Activated T-helper 1 cell treated with anti-CD3 and anti-CD28 coated beads, Interleukin-12 subunit alpha, Interleukin-12 subunit beta, Interleukin-2, Interleukin-4 antibody, amounts not matched to agents 30 ng/mL and 10 ng/mL and 1 ng/mL, durations not matched to agents 14 hours and 24 hours and 36 hours (primary cell): Measurements from ENCODE around the gene PSME3. TPM values are rescaled to one million over a fixed set of nuclear protein-coding genes. Genes with fewer than 3 reads are reported as not detected.
"Not testable (repeated sequence)": the region's sequence is repeated elsewhere in the genome, so short reads cannot be mapped to it uniquely, and the experiment has no call there.

ENCODE experiments used
- DNase-seq: peaks from one replicate; pipeline ENCODE4 v3.0.0; 2021; ENCODE audit warnings: low spot score
- H3K27ac Mint-ChIP-seq: one replicate; pipeline ENCODE4 v1.8.0; 2021; ENCODE audit warnings: mild to moderate bottlenecking, mixed read lengths
- H3K27me3 Mint-ChIP-seq: one replicate; pipeline ENCODE4 v1.8.0; 2022; ENCODE audit warnings: mild to moderate bottlenecking, moderate library complexity, mixed read lengths; ENCODE audit not compliant: insufficient read depth
- H3K36me3 Mint-ChIP-seq: one replicate; pipeline ENCODE4 v1.8.0; 2021; ENCODE audit warnings: low read depth, mixed read lengths
- H3K4me1 Mint-ChIP-seq: one replicate; pipeline ENCODE4 v1.8.0; 2021; ENCODE audit warnings: low read depth, mixed read lengths
- H3K4me3 Mint-ChIP-seq: one replicate; pipeline ENCODE4 v1.8.0; 2021; ENCODE audit warnings: mild to moderate bottlenecking, moderate library complexity, mixed read lengths
- H3K9me3 Mint-ChIP-seq: one replicate; pipeline ENCODE4 v1.8.0; 2021; ENCODE audit warnings: mixed read lengths
- intact Hi-C: fragments of 100-400 bp; cut with micrococcal nuclease; formaldehyde crosslinking; loops from one replicate; pipeline ENCODE4 v1.15.1; 2024
- total RNA-seq: library from RNA; stranded (reverse); gene quantifications from 2 replicates; pipeline ENCODE4 v1.2.3, GENCODE V29; 2022

PSME3 gene
- total RNA-seq, 1 donor from 2014 or later: 217 TPM

DNA sequence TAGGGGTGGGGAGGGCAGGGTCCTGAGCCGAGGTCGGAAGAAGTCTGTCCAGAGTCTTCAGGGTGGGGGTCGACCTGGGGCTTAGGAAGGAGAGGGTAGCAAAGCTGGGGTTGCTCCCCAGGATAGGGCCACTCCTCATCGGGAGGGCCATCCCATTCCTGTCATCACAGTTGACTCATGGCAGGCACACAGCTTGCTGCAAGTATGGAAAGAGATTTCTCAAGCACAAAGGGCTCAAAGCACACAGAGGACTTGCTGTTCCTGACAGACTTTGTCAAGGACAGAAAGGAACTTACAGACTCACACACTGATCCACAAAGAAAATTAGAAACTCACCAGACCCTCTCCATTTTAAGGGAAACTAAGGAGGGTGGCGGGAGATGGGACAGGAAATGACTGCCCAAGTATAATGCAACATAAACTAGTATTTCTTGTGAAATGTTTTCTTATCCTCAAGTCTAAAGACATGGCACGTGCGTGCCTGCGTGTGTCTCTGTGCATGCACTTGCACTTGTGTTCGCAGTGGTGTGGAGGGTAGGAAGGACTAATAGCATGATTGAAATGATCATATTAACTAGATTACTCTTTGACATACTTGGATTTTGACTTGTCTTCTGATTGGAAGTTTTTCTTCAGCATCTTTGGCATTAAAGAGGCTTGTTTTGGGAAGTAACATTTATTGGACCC is 13.5 kb downstream of the PSME3 start:
- Mint-ChIP-seq H3K4me3 (no peak overlapping the region), H3K9me3 (no peaks in the 10 kb centered on the region), H3K27me3 (no peaks in the 10 kb centered on the region), H3K36me3 (peaks cover 29% of the 10 kb centered on the region), H3K4me1 (peaks cover 21% of the 10 kb centered on the region), H3K27ac (no peak overlapping the region)
- intact Hi-C loops: no loop called here
- DNase-seq: no peak

DNA sequence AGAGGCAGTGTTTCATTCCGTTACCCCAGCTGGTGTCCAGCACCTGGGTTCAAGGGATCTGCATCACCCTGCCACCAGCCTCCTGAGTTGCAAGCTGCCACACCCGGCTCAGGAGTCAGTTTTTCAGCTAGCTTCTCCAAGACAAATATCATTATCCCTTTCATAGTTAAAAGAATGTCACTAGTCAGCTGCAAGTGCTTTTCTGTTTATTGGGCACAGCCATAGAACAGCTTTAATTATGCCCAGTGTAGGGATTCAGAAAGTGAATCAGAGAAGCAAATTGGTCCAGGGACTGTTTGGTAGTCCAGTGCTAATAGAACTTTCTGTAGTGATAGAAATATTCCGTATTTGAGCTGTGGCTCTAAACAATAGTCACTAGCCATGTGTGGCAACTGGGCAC is 14.9 kb downstream of the PSME3 start:
- Mint-ChIP-seq H3K27me3 (no peaks in the 10 kb centered on the region), H3K4me1 (peaks cover 21% of the 10 kb centered on the region), H3K9me3 (no peaks in the 10 kb centered on the region), H3K4me3 (no peak overlapping the region), H3K36me3 (peaks cover 17% of the 10 kb centered on the region), H3K27ac (no peak overlapping the region)
- intact Hi-C loops: no loop called here
- DNase-seq: no peak

DNA sequence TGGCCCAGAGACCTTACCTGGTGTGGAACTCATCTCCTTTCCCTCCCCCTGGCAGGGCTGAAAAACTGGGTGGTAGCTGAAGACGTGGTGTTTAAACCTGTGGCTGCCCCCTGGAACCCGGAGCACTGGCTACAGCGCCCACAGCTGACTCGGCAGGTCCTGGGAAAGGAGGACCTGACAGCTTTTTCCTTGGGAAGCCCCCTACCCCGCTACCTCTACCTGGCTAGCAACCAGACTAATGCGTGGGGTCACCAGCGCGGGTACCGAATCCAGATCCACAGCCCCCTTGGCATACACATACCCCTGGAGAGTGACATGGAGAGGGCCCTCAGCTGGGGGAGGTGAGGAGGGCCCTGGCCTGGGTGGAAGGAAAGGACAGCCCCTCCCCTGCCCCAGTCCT is 15.8 kb downstream of the PSME3 start:
- intact Hi-C loops: no loop called here
- no peaks in the 10 kb centered on the region for H3K27me3 Mint-ChIP-seq
- H3K9me3 Mint-ChIP-seq: no peaks in the 10 kb centered on the region
- H3K4me1 Mint-ChIP-seq: peaks cover 21% of the 10 kb centered on the region
- H3K36me3 Mint-ChIP-seq: peaks cover 12% of the 10 kb centered on the region
- no peak overlapping the region for H3K4me3 Mint-ChIP-seq
- no peak overlapping the region for H3K27ac Mint-ChIP-seq
- no peak for DNase-seq

DNA sequence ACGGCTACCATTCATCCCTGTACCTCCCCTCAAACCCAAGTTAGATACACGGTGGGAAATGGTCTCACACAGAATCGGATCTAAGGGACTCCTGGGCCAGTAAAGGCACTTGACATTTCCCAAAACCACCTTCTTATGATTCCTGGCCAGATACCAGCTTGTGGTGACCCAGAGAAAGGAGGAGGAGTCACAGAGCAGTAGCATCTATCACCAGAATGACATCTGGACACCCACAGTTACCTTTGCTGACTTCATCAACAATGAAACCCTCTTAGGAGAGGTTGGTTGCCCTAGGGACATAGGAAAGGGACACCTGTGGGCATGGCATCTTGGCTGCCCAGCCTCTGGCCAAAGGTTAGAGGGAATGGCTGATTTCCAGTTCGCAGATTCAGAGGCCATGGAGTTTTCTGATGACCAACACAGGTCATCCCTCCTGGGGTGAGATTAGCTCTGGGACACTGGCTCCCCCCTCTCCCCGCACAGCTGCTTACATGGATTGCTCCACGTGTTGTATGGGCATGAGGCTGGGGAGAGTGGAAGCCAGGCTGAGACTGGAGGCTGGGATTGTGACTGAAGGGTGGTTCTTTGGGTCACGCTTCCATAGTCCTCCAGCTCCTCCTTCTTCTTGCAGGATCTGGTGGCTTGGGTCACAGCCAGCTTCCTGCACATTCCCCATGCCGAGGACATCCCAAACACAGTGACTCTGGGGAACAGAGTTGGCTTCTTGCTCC is 16.4 kb downstream of the PSME3 start:
- intact Hi-C loops: no loop called here
- Mint-ChIP-seq H3K27me3 (no peaks in the 10 kb centered on the region), H3K4me3 (no peak overlapping the region), H3K9me3 (no peaks in the 10 kb centered on the region), H3K4me1 (peaks cover 21% of the 10 kb centered on the region), H3K27ac (no peak overlapping the region), H3K36me3 (peaks cover 10% of the 10 kb centered on the region)
- no peak for DNase-seq

DNA sequence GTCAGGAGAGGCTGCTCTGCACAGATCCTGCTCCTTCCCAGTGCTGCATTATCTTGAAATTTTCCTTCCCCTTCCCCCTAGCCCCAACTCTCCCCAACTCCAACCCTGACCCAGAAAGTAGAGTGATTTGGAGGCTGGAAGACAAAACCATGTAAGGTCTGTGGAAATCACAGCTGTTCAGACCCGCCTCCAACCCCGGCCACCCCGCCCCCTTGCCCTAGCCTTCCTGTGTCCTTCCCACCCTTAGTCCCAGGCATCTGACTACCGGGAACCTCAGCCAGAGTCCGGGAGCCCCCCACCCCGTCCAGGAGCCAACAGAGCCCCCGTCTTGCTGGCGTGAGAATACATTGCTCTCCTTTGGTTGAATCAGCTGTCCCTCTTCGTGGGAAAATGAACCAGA is 17.8 kb downstream of the PSME3 start, which contains the start of gene AOC3:
Gene AOC3 (plus strand): TSS at position 246 of the 400 bp plus-strand sequence. CDS start 145 bp downstream, at position 391.
- Mint-ChIP-seq H3K27me3 (no peaks in the 10 kb centered on the region), H3K27ac (no peak within 1 kb of the TSS), H3K4me1 (peaks cover 15% of the 10 kb centered on the region), H3K9me3 (no peaks in the 10 kb centered on the region), H3K36me3 (peaks cover 2% of the 10 kb centered on the region), H3K4me3 (no peak within 1 kb of the TSS)
- DNase-seq: no peak
- intact Hi-C loops: no loop called here

DNA sequence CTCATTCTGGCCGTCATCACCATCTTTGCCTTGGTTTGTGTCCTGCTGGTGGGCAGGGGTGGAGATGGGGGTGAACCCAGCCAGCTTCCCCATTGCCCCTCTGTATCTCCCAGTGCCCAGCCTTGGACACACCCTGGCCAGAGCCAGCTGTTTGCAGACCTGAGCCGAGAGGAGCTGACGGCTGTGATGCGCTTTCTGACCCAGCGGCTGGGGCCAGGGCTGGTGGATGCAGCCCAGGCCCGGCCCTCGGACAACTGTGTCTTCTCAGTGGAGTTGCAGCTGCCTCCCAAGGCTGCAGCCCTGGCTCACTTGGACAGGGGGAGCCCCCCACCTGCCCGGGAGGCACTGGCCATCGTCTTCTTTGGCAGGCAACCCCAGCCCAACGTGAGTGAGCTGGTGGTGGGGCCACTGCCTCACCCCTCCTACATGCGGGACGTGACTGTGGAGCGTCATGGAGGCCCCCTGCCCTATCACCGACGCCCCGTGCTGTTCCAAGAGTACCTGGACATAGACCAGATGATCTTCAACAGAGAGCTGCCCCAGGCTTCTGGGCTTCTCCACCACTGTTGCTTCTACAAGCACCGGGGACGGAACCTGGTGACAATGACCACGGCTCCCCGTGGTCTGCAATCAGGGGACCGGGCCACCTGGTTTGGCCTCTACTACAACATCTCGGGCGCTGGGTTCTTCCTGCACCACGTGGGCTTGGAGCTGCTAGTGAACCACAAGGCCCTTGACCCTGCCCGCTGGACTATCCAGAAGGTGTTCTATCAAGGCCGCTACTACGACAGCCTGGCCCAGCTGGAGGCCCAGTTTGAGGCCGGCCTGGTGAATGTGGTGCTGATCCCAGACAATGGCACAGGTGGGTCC is 18.4 kb downstream of the PSME3 start:
- H3K27me3 Mint-ChIP-seq, H3K27ac Mint-ChIP-seq, H3K9me3 Mint-ChIP-seq, intact Hi-C loops, DNase-seq, H3K4me3 Mint-ChIP-seq, H3K4me1 Mint-ChIP-seq, H3K36me3 Mint-ChIP-seq: not testable (repeated sequence)

DNA sequence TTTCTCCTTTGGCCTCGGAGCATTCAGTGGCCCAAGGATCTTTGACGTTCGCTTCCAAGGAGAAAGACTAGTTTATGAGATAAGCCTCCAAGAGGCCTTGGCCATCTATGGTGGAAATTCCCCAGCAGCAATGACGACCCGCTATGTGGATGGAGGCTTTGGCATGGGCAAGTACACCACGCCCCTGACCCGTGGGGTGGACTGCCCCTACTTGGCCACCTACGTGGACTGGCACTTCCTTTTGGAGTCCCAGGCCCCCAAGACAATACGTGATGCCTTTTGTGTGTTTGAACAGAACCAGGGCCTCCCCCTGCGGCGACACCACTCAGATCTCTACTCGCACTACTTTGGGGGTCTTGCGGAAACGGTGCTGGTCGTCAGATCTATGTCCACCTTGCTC is 19.2 kb downstream of the PSME3 start:
- no peak for DNase-seq
- intact Hi-C loops: no loop called here
- Mint-ChIP-seq H3K9me3 (no peaks in the 10 kb centered on the region), H3K27ac (no peak overlapping the region), H3K4me1 (peaks cover under 1% of the 10 kb centered on the region), H3K36me3 (no peaks in the 10 kb centered on the region), H3K4me3 (no peak overlapping the region), H3K27me3 (no peaks in the 10 kb centered on the region)

- intact Hi-C loops: no loop called here
- no peaks in the 10 kb centered on the region for H3K27me3 Mint-ChIP-seq
- no peaks in the 10 kb centered on the region for H3K9me3 Mint-ChIP-seq
- no peaks in the 10 kb centered on the region for H3K36me3 Mint-ChIP-seq
- no peak overlapping the region for H3K4me3 Mint-ChIP-seq
- no peak overlapping the region for H3K27ac Mint-ChIP-seq
- DNase-seq: no peak
- no peaks in the 10 kb centered on the region for H3K4me1 Mint-ChIP-seq
These were observed 19.8 kb downstream of the PSME3 start for GRCh38 chr17:42853004-42853403.

GRCh38 chr17:42853597-42853967 is 20.4 kb downstream of the PSME3 start:
- Mint-ChIP-seq H3K9me3 (no peaks in the 10 kb centered on the region), H3K36me3 (no peaks in the 10 kb centered on the region), H3K27me3 (no peaks in the 10 kb centered on the region), H3K4me1 (no peaks in the 10 kb centered on the region), H3K27ac (no peak overlapping the region), H3K4me3 (no peak overlapping the region)
- intact Hi-C loops: no loop called here
- no peak for DNase-seq

GRCh38 chr17:42853968-42854790 is 21.0 kb downstream of the PSME3 start:
- no peaks in the 10 kb centered on the region for H3K4me1 Mint-ChIP-seq
- H3K27me3 Mint-ChIP-seq: no peaks in the 10 kb centered on the region
- H3K4me3 Mint-ChIP-seq: no peak overlapping the region
- no peaks in the 10 kb centered on the region for H3K36me3 Mint-ChIP-seq
- no peak for DNase-seq
- H3K27ac Mint-ChIP-seq: no peak overlapping the region
- intact Hi-C loops: no loop called here
- no peaks in the 10 kb centered on the region for H3K9me3 Mint-ChIP-seq

- Mint-ChIP-seq H3K27me3 (no peaks in the 10 kb centered on the region), H3K4me1 (no peaks in the 10 kb centered on the region), H3K4me3 (no peak overlapping the region), H3K36me3 (no peaks in the 10 kb centered on the region), H3K9me3 (no peaks in the 10 kb centered on the region), H3K27ac (no peak overlapping the region)
- DNase-seq: no peak
- intact Hi-C loops: no loop called here
These were observed 21.9 kb downstream of the PSME3 start for GRCh38 chr17:42855048-42855596.

- not testable (repeated sequence) for H3K27me3 Mint-ChIP-seq
These were observed 22.9 kb downstream of the PSME3 start for GRCh38 chr17:42856093-42856492.

More at GRCh38 chr17:42856093-42856492, 22.9 kb downstream of the PSME3 start:
- H3K4me3 Mint-ChIP-seq, H3K27ac Mint-ChIP-seq, DNase-seq, intact Hi-C loops, H3K36me3 Mint-ChIP-seq, H3K9me3 Mint-ChIP-seq, H3K4me1 Mint-ChIP-seq: not testable (repeated sequence)
